Stomach (tissue), 19 donors: ENCODE results near the gene CKAP5. TPM values are rescaled to one million over a fixed set of nuclear protein-coding genes. Genes with fewer than 3 reads are reported as not detected.
A peak's percentile ranks its signal among the peaks of the same experiment; 100 is the strongest.

Source experiments
- DNase-seq, 2 donors: peaks; one replicate each; pipeline versions ENCODE4 v3.0.0 to v3.0.0-alpha.2; 2013 to 2019
- H3K27ac ChIP-seq, 5 donors: fragments of 200-600 bp in 4 of 5; sonication (generic) in 4 of 5; one replicate each; pipeline ENCODE4 v1.5.1; 2013 to 2019; ENCODE audit warnings: mild to moderate bottlenecking in 1 of 5, moderate library complexity in 1 of 5
- H3K27me3 ChIP-seq, 3 donors: fragments of 200-600 bp; sonication (generic); one replicate each; pipeline ENCODE4 v1.5.1; 2017 to 2019; ENCODE audit warnings: mixed run types in 1 of 3
- H3K36me3 ChIP-seq, 4 donors: fragments of 200-600 bp; sonication (generic); 1 replicate in 3 of 4; 2 replicates in 1 of 4; pipeline ENCODE4 v1.5.1; 2016 to 2019
- H3K4me1 ChIP-seq, 4 donors: fragments of 200-600 bp; sonication (generic); one replicate each; pipeline ENCODE4 v1.5.1; 2016 to 2019
- H3K4me3 ChIP-seq, 4 donors: fragments of 200-600 bp; sonication (generic) in 3 of 4; one replicate each; pipeline ENCODE4 v1.5.1; 2016 to 2019; ENCODE audit warnings: mild to moderate bottlenecking in 1 of 4
- H3K9me3 ChIP-seq, 4 donors: fragments of 200-600 bp; sonication (generic); one replicate each; pipeline ENCODE4 v1.5.1; 2016 to 2019
- EP300 ChIP-seq: sonication (generic); formaldehyde crosslinking; IDR thresholded peaks from one replicate; pipeline ENCODE4 v1.6.1; 2017; ENCODE audit warnings: antibody characterized with exemption
- POLR2A ChIP-seq, 4 donors: fragments of 450-650 bp; IDR thresholded peaks; one replicate each; pipeline ENCODE4 v1.6.1; 2016; ENCODE audit warnings: antibody characterized with exemption in 4 of 4, control low read depth in 2 of 4, mild to moderate bottlenecking in 1 of 4, moderate library complexity in 1 of 4
- POLR2AphosphoS5 ChIP-seq, 3 donors: sonication (generic); formaldehyde crosslinking; IDR thresholded peaks; one replicate each; pipeline ENCODE4 v1.6.1; 2016; ENCODE audit warnings: antibody characterized with exemption in 3 of 3
- WGBS, 5 donors: extraction: QIAGEN DNeasy Blood & Tissue Kit in 3 of 5; methylation state at CpG; one replicate each; pipeline versions ENCODE4 v1.1.5 to v1.1.7; 2013 to 2018; 5-methylcytosine and 5-hydroxymethylcytosine counted together
- intact Hi-C: fragments of 100-400 bp; cut with DNase I; formaldehyde crosslinking; loops from one replicate; pipeline ENCODE4 v1.15.1; 2023; ENCODE audit warnings: low total_unique reads
- long read RNA-seq, 10 donors: transcript quantifications; one replicate each; lab custom pipeline, GENCODE V29; 2026
- polyA plus RNA-seq, 3 donors: library from polyadenylated mRNA; stranded (reverse); fragments of 200-250 nt; gene quantifications; one replicate each; pipeline ENCODE4 v1.2.3, GENCODE V29; 2013
- total RNA-seq, 5 donors: library from RNA; depleted of rRNA; stranded (reverse); fragments of >200 nt; gene quantifications; one replicate each; pipeline versions ENCODE4 v1.1.0 to v1.2.3, GENCODE V29; 2014 to 2016
- TF ChIP-seq, protein P1 (sequence below), 7 experiments: fragments of 450-650 bp in 4 of 7; fragments of 200-600 bp in 3 of 7; sonication (generic) in 3 of 7; IDR thresholded peaks; one replicate each; pipeline ENCODE4 v1.5.1; 2016 to 2019; ENCODE audit warnings: antibody characterized with exemption in 7 of 7, control low read depth in 2 of 7, mild to moderate bottlenecking in 1 of 7
- donor health status: healthy with polysubstance abuse.
- donor health status: Bipolar disorder and iron deficiency.
- donor health status: healthy.

Gene CKAP5
- total RNA-seq (100 to 1,000 TPM in 2 of 5 donors, 10 to 100 TPM in 3; 35.4 to 327 (median 58.9) TPM), polyA plus RNA-seq (1 to 10 TPM; 7.3 to 8.0 (median 7.6) TPM)
- long read RNA-seq, donor 1, partial matches to known transcripts: 8 of 8 reads
- long read RNA-seq, donor 1, other reads (novel, unspliced or antisense): 0 of 8 reads
- long read RNA-seq, donor 2: 0 reads
- long read RNA-seq, donor 3, partial matches to known transcripts: 0 of 1 reads
- long read RNA-seq, donor 3, other reads (novel, unspliced or antisense): 0 of 1 reads
- long read RNA-seq, donor 4: 0 reads
- long read RNA-seq, donor 5, full-length matches to known transcripts: 2 of 2 reads
- long read RNA-seq, donor 5, partial matches to known transcripts: 0 of 2 reads
- long read RNA-seq, donor 5, other reads (novel, unspliced or antisense): 0 of 2 reads
- long read RNA-seq, donor 6, partial matches to known transcripts: 45 of 45 reads
- long read RNA-seq, donor 6, other reads (novel, unspliced or antisense): 0 of 45 reads
- long read RNA-seq, donor 7, full-length matches to known transcripts: 3 of 3 reads
- long read RNA-seq, donor 7, partial matches to known transcripts: 0 of 3 reads
- long read RNA-seq, donor 7, other reads (novel, unspliced or antisense): 0 of 3 reads
- long read RNA-seq, donor 8, partial matches to known transcripts: 5 of 5 reads
- long read RNA-seq, donor 8, other reads (novel, unspliced or antisense): 0 of 5 reads
- long read RNA-seq, donor 9, partial matches to known transcripts: 8 of 8 reads
- long read RNA-seq, donor 9, other reads (novel, unspliced or antisense): 0 of 8 reads
- long read RNA-seq, donor 10, full-length matches to known transcripts: 1 of 1 reads
- long read RNA-seq, donor 10, partial matches to known transcripts: 0 of 1 reads
- long read RNA-seq, donor 10, other reads (novel, unspliced or antisense): 0 of 1 reads

DNA sequence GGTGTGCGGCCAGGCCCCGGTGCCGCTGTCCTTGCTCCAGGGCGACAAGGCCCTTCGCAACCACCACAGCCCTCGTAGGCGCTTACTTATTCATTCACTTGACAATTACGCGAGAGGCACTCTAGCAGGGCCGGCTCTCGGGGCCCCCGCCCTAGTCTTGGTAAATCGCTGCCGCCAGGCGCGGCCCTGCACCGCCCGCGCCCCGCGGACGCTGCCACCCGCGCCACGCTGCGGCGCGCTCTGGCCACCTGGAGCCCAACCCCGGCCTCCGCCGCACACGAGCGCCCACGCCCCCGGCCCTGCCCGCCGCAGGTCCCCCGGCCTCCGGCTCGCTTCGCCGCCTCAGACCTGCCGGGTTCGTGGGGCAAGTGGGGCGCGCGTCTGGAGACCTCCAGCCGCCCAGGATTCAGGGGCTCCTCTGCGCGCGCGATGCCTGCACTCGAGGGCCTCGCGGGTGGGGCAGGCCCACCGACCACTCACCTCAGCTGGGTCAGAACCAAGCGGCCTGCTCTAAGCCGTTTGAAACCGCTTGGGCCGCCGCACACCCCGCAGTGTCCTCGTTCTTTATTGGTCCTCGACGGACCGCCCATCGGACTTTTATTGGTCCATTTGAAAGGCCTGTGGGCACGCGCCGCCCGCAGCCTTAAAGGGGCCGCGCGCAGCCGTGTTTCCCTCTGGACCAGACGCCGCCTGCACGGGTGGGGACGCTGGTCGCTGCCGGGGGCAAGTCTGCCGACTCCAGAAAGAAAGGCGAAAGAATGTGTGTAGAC lies at the start of gene CKAP5:
Gene CKAP5 (minus strand): TSS at position 541 of the 770 bp plus-strand sequence. CDS start 25,049 bp downstream, outside the sequence.
- Histone ChIP-seq H3K27me3 (no peaks in the 10 kb centered on the region), H3K4me3 (peak within 1 kb of the TSS; percentile 82 to 90 (median 86)), H3K4me1 (peaks cover 12 to 43% (median 26%) of the 10 kb centered on the region in 4 donors), H3K36me3 (no peaks in the 10 kb centered on the region), H3K27ac (peak within 1 kb of the TSS; percentile 81 to 93 (median 85)), H3K9me3 (peaks cover 0 to 6% (median 2%) of the 10 kb centered on the region in 4 donors)
- DNase-seq: peak; percentile 92 to 97
- TF ChIP-seq, protein P1, sequence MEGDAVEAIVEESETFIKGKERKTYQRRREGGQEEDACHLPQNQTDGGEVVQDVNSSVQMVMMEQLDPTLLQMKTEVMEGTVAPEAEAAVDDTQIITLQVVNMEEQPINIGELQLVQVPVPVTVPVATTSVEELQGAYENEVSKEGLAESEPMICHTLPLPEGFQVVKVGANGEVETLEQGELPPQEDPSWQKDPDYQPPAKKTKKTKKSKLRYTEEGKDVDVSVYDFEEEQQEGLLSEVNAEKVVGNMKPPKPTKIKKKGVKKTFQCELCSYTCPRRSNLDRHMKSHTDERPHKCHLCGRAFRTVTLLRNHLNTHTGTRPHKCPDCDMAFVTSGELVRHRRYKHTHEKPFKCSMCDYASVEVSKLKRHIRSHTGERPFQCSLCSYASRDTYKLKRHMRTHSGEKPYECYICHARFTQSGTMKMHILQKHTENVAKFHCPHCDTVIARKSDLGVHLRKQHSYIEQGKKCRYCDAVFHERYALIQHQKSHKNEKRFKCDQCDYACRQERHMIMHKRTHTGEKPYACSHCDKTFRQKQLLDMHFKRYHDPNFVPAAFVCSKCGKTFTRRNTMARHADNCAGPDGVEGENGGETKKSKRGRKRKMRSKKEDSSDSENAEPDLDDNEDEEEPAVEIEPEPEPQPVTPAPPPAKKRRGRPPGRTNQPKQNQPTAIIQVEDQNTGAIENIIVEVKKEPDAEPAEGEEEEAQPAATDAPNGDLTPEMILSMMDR (IDR thresholded peaks at IDR 0.05): no peak
- TF ChIP-seq POLR2A (IDR thresholded peaks at IDR 0.05): peak in 1 of 4 donors; percentile 31
- TF ChIP-seq EP300: no peak
- peak; percentile 46 to 88 (median 70) for TF ChIP-seq POLR2AphosphoS5 (IDR thresholded peaks at IDR 0.05)
- WGBS, 5 donors: 0 to 1% (median 0%) methylated on average over 21 to 83 of the region's 83 CpGs
- intact Hi-C loops: no loop called here

DNA sequence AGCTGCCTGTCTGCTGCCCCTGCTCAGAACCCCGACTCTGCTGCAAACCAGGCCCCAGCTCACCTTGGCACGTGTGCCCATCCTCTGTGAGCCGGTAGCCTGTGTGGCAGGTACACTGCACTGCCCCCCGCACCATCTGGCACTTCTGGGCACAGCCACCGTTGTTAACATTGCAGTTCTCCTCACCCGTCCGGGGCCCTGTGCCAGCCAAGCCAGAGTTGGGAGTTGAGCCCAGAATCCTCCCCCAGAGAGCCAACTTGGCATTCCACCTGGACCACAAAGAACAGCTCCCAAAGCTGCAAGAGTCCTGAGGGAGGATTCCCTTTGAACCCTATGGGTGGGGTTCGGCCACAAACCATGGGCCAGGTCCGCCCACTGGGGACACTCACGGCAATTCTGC lies 49.7 kb upstream of the CKAP5 start:
- WGBS, 5 donors: 36 to 76% (median 46%) methylated on average over 8 to 10 of the region's 10 CpGs

DNA sequence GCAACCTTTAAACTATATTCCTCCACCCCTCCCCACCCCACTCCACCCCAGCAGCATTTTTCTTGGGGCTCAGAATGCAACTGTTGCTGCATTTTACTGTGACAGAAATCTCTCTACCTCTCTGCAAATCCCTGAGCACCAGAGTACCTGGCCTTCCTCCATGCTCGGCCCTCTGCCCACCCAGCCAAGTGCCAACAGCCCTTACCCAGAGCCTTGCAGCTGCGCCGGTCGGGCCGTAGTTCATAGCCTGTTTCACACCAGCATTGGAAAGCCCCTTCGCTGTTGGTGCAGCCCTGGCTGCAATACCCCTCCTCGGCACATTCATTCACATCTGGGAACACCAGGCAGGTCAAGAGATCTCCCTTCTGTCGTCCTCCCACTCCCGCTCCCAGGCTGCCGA lies 48.9 kb upstream of the CKAP5 start:
- no peak overlapping the region for H3K4me3 ChIP-seq
- WGBS, 5 donors: 87 to 96% (median 94%) methylated on average over 10 of the region's 10 CpGs
- no peak for DNase-seq

More for the DNA sequence above, 49.7 kb upstream of the CKAP5 start:
- Histone ChIP-seq H3K4me1 (peaks cover 0 to 27% (median 14%) of the 10 kb centered on the region in 4 donors), H3K9me3 (no peaks in the 10 kb centered on the region), H3K36me3 (peaks cover 7 to 70% (median 46%) of the 10 kb centered on the region in 4 donors), H3K27ac (no peak overlapping the region), H3K27me3 (no peaks in the 10 kb centered on the region), H3K4me3 (no peak overlapping the region)
- intact Hi-C loops: no loop called here
- peak in 1 of 2 donors; percentile 89 for DNase-seq
- TF ChIP-seq POLR2AphosphoS5 (IDR thresholded peaks at IDR 0.05) (peak in 1 of 3 donors; percentile 2), POLR2A (IDR thresholded peaks at IDR 0.05) (no peak), EP300 (no peak)
- TF ChIP-seq, protein P1 (IDR thresholded peaks at IDR 0.05): no peak

More for the DNA sequence above, 48.9 kb upstream of the CKAP5 start:
- no peak overlapping the region for H3K27ac ChIP-seq
- intact Hi-C loops: no loop called here
- peaks cover 0 to 27% (median 14%) of the 10 kb centered on the region in 4 donors for H3K4me1 ChIP-seq
- H3K9me3 ChIP-seq: no peaks in the 10 kb centered on the region
- no peaks in the 10 kb centered on the region for H3K27me3 ChIP-seq
- H3K36me3 ChIP-seq: peaks cover 7 to 67% (median 45%) of the 10 kb centered on the region in 4 donors
- TF ChIP-seq EP300 (no peak), POLR2A (IDR thresholded peaks at IDR 0.05) (no peak), POLR2AphosphoS5 (IDR thresholded peaks at IDR 0.05) (no peak)
- TF ChIP-seq, protein P1 (IDR thresholded peaks at IDR 0.05): no peak
